Colon (tissue), 2 donors: ENCODE measurements around the gene C17orf75.
"Not testable (repeated sequence)": the region's sequence is repeated elsewhere in the genome, so short reads cannot be mapped to it uniquely, and the experiment has no call there.

ENCODE experiments used
- FAIRE-seq: peaks from 2 replicates; lab custom pipeline; 2012; peaks lifted over from hg19 to GRCh38; lab: Jason Lieb, UNC
- donor health status: control.
- donor health status: control.

The C17orf75 gene

GRCh38 chr17:32345951-32346600, 4.1 kb upstream of the C17orf75 start:
- FAIRE-seq: no peak

GRCh38 chr17:32342603-32343325, 791 bp upstream of the C17orf75 start:
- FAIRE-seq: no peak

GRCh38 chr17:32341141-32341856, 674 bp downstream of the C17orf75 start:
- no peak for FAIRE-seq

DNA sequence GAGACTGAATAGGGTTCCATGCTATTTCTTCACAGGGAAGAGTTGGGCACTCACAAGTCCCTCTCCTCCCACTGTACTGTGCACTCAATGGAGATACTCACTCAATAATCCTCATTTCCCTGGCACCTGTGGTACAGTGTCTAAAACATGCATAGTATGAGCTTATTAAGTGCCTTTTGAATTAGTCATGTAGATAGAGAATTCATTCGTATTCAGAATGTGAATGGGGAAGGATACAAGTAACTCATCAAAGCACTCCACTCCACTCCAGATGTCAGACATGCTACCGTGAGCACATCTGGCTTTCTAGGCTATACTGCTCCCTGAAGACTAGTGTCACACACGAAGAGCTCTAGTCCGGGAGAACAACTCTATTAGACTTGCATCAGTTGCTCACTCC, 6.3 kb downstream of the C17orf75 start:
- FAIRE-seq: no peak

DNA sequence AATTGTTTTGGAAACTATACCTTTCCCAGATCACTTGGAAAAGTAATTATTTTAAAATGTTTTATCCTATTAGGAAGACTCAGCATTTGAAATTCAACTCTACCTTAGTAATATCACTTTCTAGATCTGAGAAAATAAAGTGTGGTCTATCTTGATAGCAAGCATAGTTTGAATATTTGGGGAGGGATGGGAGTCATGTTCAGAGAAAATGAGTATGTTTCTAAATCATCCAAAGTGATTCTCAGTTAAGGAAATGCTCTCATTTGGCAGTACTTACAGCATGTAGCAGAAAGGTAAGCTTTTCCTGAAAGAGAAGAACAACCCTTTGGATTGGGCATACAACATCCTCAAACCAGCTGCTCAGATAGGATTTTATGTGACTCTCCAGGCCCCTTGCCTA, 6.9 kb downstream of the C17orf75 start:
- FAIRE-seq: no peak

DNA sequence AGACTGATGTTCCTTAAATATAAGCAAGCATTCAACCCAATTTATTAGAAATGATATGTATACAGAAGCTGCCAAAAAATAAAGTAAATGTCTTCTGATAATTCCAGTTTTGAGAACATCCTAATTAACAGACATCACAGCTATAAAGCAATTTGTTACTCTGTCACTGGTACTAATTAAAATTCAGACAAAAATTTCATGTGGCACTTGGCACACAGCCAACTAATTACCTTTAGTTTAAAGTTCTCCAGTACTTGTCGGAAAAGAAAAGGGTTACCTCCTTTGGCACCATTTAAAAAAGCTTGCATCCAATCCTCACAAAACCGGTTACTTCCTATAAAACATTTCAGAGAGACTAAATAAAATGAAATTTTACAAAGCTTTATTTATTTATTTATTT, 8.8 kb downstream of the C17orf75 start:
- FAIRE-seq: no peak

DNA sequence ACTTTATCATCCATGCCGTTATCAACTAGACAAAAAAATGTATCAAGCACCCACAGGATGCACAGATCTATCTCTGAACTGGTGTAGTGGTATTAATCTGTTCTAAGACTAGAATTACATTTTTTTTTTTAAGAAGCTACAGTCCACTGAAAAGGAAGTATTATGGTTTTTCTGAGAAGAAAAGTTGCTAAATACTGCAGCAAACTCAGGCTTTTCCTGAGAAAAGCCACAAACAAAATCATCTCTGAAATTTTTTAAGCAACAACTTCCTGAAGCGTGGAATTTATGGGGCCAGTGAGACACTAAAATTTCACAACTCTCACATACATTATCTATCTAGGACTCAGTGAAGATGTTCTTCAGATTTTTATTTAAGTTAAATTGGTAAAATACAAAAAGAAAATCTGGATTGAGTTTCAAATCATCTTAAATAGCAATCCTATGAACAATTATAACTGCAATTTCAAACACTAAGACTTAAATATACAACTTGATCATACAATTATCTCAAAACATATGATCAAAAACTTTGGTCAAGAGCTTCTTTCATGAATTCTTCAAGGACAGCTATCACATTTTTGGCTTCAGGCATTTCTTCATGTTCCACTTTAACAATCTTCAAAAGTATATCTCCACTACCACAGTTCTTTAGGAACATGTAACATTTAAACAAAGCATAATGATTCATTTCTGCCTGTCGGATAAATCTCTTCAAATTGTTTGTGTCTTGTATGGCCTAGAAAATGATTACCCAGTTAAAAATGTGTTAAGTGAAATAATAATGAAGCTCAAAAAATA, 10.5 kb downstream of the C17orf75 start:
- FAIRE-seq: no peak

GRCh38 chr17:32330147-32330546, 11.8 kb downstream of the C17orf75 start:
- no peak for FAIRE-seq

- FAIRE-seq: no peak
These were observed 14.1 kb downstream of the C17orf75 start for GRCh38 chr17:32327911-32328310.

DNA sequence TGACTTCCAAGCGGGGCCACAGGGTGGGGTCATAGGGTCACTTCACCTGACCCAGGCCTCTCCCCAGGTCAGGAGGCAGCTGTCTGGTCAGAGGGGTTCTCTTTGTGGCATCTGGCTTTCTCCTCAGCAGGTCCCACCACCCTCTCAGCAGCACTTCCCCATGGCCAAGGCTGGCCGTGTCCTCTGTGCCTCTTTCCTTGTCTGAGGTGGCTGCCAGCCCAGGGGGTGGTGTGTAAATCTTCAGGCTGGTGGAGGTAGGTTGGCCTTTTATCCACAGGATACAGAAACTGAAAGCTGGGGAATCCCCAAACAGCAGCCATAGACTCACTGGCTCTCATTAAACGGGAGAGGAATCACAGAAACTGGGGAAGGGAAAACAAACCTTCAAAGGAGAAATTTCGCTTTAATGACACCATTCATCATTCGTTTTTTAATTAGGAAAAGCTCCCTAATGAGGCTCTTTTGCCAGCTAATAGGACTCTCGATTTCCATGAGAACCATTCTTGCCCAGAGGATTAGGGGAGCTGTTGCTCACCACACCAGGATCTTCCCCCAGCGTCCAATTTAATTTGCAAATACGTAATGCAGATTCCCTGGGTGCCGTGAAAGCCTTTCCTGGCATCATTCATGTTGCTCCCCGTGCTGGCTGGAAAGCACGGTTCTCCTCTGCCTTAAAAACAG, 18.0 kb downstream of the C17orf75 start:
- FAIRE-seq: no peak

DNA sequence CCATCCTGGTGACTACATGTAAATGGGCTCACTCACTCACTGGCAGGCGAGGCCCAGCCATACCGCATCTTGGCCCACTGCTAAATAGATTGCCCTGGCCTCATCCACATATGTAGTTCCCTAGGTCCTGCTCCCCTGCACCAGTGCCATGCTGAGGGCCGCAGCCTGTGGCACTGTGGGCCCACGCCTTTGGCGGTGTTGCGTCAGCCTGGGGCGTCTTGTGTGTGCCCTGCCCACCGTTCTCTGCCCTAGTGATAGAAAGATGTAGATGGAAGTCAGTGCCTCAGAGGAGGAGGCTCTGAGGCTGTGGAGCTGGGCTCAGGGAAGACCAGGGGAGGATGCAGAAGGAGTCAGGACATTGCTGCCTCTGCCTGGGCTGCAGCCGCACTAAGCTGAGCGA, 18.9 kb downstream of the C17orf75 start:
- no peak for FAIRE-seq

DNA sequence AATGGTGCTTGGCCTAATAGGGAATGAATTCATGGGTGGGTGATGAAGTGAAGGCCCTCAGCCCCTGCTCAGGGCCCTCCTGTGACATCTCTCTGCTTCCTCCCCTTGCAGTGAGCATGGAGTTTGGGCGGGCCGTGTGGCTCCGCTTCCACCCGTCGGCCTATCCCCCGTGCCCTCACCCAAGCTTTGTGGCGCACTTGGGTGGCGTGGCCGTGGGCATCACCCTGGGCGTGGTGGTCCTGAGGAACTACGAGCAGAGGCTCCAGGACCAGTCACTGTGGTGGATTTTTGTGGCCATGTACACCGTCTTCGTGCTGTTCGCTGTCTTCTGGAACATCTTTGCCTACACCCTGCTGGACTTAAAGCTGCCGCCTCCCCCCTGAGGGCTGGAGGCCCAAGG, 21.1 kb downstream of the C17orf75 start:
- FAIRE-seq: no peak

- FAIRE-seq: not testable (repeated sequence)
These were observed 21.9 kb downstream of the C17orf75 start for GRCh38 chr17:32320080-32320479.

- FAIRE-seq: no peak
These were observed 22.4 kb downstream of the C17orf75 start for GRCh38 chr17:32319548-32319905.

DNA sequence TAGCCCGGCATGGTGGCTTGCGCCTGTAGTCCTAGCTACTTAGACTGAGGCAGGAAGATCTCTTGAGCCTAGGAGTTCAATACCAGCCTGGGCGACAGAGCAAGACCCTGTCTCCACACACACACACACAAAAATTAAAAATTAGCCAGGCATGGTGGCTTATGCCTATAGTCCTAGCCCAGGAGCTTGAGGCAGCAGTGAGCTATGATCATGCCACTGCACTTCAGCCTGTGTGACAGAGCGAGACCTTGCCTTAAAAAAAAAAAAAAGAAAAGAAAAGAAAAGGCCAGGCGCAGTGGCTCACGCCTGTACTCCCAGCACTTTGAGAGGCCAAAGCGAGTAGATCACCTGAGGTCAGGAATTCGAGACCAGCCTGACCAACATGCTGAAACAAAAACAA, 23.9 kb downstream of the C17orf75 start:
- no peak for FAIRE-seq

GRCh38 chr17:32317353-32317752, 24.6 kb downstream of the C17orf75 start:
- FAIRE-seq: no peak

- not testable (repeated sequence) for FAIRE-seq
These were observed 25.3 kb downstream of the C17orf75 start for GRCh38 chr17:32316653-32317052.

GRCh38 chr17:32315171-32315570, 26.8 kb downstream of the C17orf75 start:
- FAIRE-seq: no peak

DNA sequence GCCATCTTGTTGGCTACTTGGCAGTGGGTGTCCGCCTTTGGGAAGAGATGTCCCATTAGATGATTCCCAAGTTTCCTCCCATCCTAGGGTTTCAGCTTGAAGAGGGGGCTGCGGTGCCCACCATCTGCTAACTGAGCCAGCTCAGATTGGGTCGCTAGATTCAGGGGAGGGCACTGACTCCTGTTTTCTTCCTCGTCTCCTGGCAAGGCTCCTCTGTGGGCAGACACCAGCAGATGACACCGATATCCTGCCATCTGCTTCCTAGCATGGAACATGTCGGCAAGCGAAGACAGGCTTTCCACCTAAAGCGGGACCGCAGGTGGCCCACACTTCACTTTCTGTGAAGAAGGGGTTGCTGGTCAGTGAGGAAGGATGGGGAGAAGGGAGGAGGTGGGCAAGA, 27.3 kb downstream of the C17orf75 start:
- FAIRE-seq: no peak

GRCh38 chr17:32311028-32311536, 30.9 kb downstream of the C17orf75 start:
- FAIRE-seq: no peak

GRCh38 chr17:32307658-32308057, 34.3 kb downstream of the C17orf75 start:
- no peak for FAIRE-seq

DNA sequence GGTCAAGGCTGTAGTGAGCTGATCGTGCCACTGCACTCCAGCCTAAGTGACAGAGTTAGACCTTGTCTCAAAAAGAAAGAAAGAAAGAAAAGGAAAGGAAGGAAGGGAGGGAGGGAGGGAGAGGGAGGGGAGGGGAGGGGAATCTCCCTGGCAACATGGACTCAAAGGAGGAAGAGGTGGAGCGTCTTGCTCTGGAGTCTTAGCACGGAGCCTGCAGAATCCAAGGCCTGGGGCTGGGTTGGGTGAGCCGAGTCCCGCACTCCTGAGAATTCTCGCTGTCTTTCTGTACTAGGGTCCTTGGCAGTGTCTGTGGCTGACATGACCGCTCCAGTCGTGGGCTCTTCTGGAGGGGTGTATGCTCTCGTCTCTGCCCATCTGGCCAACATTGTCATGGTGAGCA, 36.9 kb downstream of the C17orf75 start:
- FAIRE-seq: no peak
